ENCODE measurements around the gene ACAD9.

- TF ChIP-seq POLR2A (IDR thresholded peaks at IDR 0.05), result no peak
- TF ChIP-seq, protein P1, sequence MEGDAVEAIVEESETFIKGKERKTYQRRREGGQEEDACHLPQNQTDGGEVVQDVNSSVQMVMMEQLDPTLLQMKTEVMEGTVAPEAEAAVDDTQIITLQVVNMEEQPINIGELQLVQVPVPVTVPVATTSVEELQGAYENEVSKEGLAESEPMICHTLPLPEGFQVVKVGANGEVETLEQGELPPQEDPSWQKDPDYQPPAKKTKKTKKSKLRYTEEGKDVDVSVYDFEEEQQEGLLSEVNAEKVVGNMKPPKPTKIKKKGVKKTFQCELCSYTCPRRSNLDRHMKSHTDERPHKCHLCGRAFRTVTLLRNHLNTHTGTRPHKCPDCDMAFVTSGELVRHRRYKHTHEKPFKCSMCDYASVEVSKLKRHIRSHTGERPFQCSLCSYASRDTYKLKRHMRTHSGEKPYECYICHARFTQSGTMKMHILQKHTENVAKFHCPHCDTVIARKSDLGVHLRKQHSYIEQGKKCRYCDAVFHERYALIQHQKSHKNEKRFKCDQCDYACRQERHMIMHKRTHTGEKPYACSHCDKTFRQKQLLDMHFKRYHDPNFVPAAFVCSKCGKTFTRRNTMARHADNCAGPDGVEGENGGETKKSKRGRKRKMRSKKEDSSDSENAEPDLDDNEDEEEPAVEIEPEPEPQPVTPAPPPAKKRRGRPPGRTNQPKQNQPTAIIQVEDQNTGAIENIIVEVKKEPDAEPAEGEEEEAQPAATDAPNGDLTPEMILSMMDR (IDR thresholded peaks at IDR 0.05), result no peak
These were observed 37.2 kb upstream of the ACAD9 start for GRCh38 chr3:128841926-128842920.
